ENCODE measurements around the gene DDX27. TPM values are rescaled to one million over a fixed set of nuclear protein-coding genes. Genes with fewer than 3 reads are reported as not detected.

The DDX27 gene
- total RNA-seq, 4 donors from 2014 or later = 30.4 to 45.8 (median 38.2) TPM

- Histone ChIP-seq H3K36me3 (peaks cover 68 to 86% of the 10 kb centered on the region in 2 donors), H3K27ac (no peak overlapping the region), H3K9me3 (no peaks in the 10 kb centered on the region), H3K4me1 (no peaks in the 10 kb centered on the region), H3K4me3 (replicated peaks in 1 of 3) (no peak overlapping the region), H3K27me3 (no peaks in the 10 kb centered on the region)
- DNase-seq = no peak
- WGBS, 2 donors = 90 to 97% methylated on average over 2 of the region's 2 CpGs
- intact Hi-C loops (cut with DNase I) = no loop called here
- TF ChIP-seq POLR2A (IDR thresholded peaks at IDR 0.05) = no peak
- TF ChIP-seq CTCF (IDR thresholded peaks at IDR 0.05) = no peak
Measured at GRCh38 chr20:49229381-49229780, 10.2 kb downstream of the DDX27 start.

GRCh38 chr20:49230021-49230420 is 10.8 kb downstream of the DDX27 start:
- DNase-seq = no peak
- H3K4me1 ChIP-seq = no peaks in the 10 kb centered on the region
- no peaks in the 10 kb centered on the region for H3K9me3 ChIP-seq
- intact Hi-C loops (cut with DNase I) = no loop called here
- no peaks in the 10 kb centered on the region for H3K27me3 ChIP-seq
- no peak overlapping the region for H3K27ac ChIP-seq
- H3K36me3 ChIP-seq = peaks cover 68 to 86% of the 10 kb centered on the region in 2 donors
- H3K4me3 ChIP-seq (replicated peaks in 1 of 3) = no peak overlapping the region
- 96 to 98% methylated on average over 9 to 10 of the region's 10 CpGs for WGBS, 2 donors
- no peak for TF ChIP-seq CTCF (IDR thresholded peaks at IDR 0.05)
- no peak for TF ChIP-seq POLR2A (IDR thresholded peaks at IDR 0.05)

- no peak for DNase-seq
- TF ChIP-seq CTCF (IDR thresholded peaks at IDR 0.05) (no peak), POLR2A (IDR thresholded peaks at IDR 0.05) (no peak)
Measured at GRCh38 chr20:49230561-49231133, 11.4 kb downstream of the DDX27 start.

GRCh38 chr20:49231471-49231870 is 12.3 kb downstream of the DDX27 start:
- TF ChIP-seq CTCF (IDR thresholded peaks at IDR 0.05) (no peak), POLR2A (IDR thresholded peaks at IDR 0.05) (no peak)
- DNase-seq = no peak
- H3K27me3 ChIP-seq = no peaks in the 10 kb centered on the region
- H3K36me3 ChIP-seq = peaks cover 67 to 84% of the 10 kb centered on the region in 2 donors
- H3K4me1 ChIP-seq = no peaks in the 10 kb centered on the region
- intact Hi-C loops (cut with DNase I) = no loop called here
- no peak overlapping the region for H3K27ac ChIP-seq
- 69 to 83% methylated on average over 7 of the region's 7 CpGs for WGBS, 2 donors
- H3K9me3 ChIP-seq = no peaks in the 10 kb centered on the region
- no peak overlapping the region for H3K4me3 ChIP-seq (replicated peaks in 1 of 3)

More at GRCh38 chr20:49230561-49231133, 11.4 kb downstream of the DDX27 start:
- intact Hi-C loops (cut with DNase I) = no loop called here
- 82 to 86% methylated on average over 8 of the region's 8 CpGs for WGBS, 2 donors
- Histone ChIP-seq H3K27me3 (no peaks in the 10 kb centered on the region), H3K27ac (no peak overlapping the region), H3K4me1 (no peaks in the 10 kb centered on the region), H3K4me3 (replicated peaks in 1 of 3) (no peak overlapping the region), H3K36me3 (peaks cover 68 to 86% of the 10 kb centered on the region in 2 donors), H3K9me3 (no peaks in the 10 kb centered on the region)

GRCh38 chr20:49233226-49233625 is 14.0 kb downstream of the DDX27 start:
- H3K4me1 ChIP-seq = no peaks in the 10 kb centered on the region
- H3K27ac ChIP-seq = no peak overlapping the region
- peaks cover 70 to 87% of the 10 kb centered on the region in 2 donors for H3K36me3 ChIP-seq
- H3K4me3 ChIP-seq (replicated peaks in 1 of 3) = no peak overlapping the region
- WGBS, 2 donors = 97% methylated on average over 6 to 10 of the region's 10 CpGs
- DNase-seq = no peak
- H3K9me3 ChIP-seq = no peaks in the 10 kb centered on the region
- TF ChIP-seq POLR2A (IDR thresholded peaks at IDR 0.05) = no peak
- TF ChIP-seq CTCF (IDR thresholded peaks at IDR 0.05) = no peak
- intact Hi-C loops (cut with DNase I) = no loop called here
- no peaks in the 10 kb centered on the region for H3K27me3 ChIP-seq
